Germinal center (tissue), 1 donor: Measurements from ENCODE around the gene RRBP1.

Source experiments
- DNase-seq: peaks from one replicate; pipeline ENCODE4 v3.0.0; 2012; ENCODE audit warnings: mixed read lengths, low spot score

Gene RRBP1

GRCh38 chr20:17611540-17612286 is 70.3 kb downstream of the RRBP1 start:
- DNase-seq, result no peak

- no peak for DNase-seq
Measured at GRCh38 chr20:17611290-17611539, 70.8 kb downstream of the RRBP1 start.

GRCh38 chr20:17610566-17611289 is 71.3 kb downstream of the RRBP1 start:
- no peak for DNase-seq

- no peak for DNase-seq
Measured at GRCh38 chr20:17609811-17610377, 72.1 kb downstream of the RRBP1 start.

- DNase-seq, result no peak
Measured at GRCh38 chr20:17608701-17609497, 73.1 kb downstream of the RRBP1 start.

GRCh38 chr20:17606001-17606400 is 76.0 kb downstream of the RRBP1 start:
- no peak for DNase-seq

- DNase-seq, result no peak
Measured at GRCh38 chr20:17605131-17605660, 76.8 kb downstream of the RRBP1 start.

GRCh38 chr20:17602493-17602892 is 79.5 kb downstream of the RRBP1 start:
- DNase-seq, result no peak

- DNase-seq, result no peak
Measured at GRCh38 chr20:17601957-17602356, 80.1 kb downstream of the RRBP1 start.

- no peak for DNase-seq
Measured at GRCh38 chr20:17598013-17598550, 84.0 kb downstream of the RRBP1 start.

GRCh38 chr20:17595856-17596255 is 86.2 kb downstream of the RRBP1 start:
- DNase-seq, result no peak

- no peak for DNase-seq
Measured at GRCh38 chr20:17594443-17594842, 87.6 kb downstream of the RRBP1 start.

- no peak for DNase-seq
Measured at GRCh38 chr20:17593902-17594301, 88.1 kb downstream of the RRBP1 start.

- no peak for DNase-seq
Measured at GRCh38 chr20:17590245-17590644, 91.8 kb downstream of the RRBP1 start.

GRCh38 chr20:17589161-17589834 is 92.7 kb downstream of the RRBP1 start:
- DNase-seq, result no peak

- DNase-seq, result no peak
Measured at GRCh38 chr20:17587824-17588223, 94.2 kb downstream of the RRBP1 start.

- DNase-seq, result no peak
Measured at GRCh38 chr20:17587148-17587547, 94.9 kb downstream of the RRBP1 start.

GRCh38 chr20:17586250-17586649 is 95.8 kb downstream of the RRBP1 start:
- no peak for DNase-seq

- no peak for DNase-seq
Measured at GRCh38 chr20:17584689-17585088, 97.4 kb downstream of the RRBP1 start.

GRCh38 chr20:17583126-17583525 is 98.9 kb downstream of the RRBP1 start:
- no peak for DNase-seq

GRCh38 chr20:17580895-17581294 is 101.1 kb downstream of the RRBP1 start:
- DNase-seq, result no peak
